Measurements from ENCODE around the gene MEX3D.

MEX3D gene

GRCh38 chr19:1510442-1510806 is 57.7 kb downstream of the MEX3D start:
- Histone ChIP-seq H3K9ac (ENCODE audit: low read depth in 1 of 2, low read length in 2 of 2) (no peak overlapping the region), H3K27ac (ENCODE audit: low read depth in 2 of 2, low read length in 2 of 2) (no peak overlapping the region), H3K4me1 (ENCODE audit: control insufficient read depth in 2 of 2, insufficient read depth in 2 of 2, low read length in 2 of 2) (peaks cover 7% of the 10 kb centered on the region in 2 donors), H3K4me3 (ENCODE audit: low read length in 2 of 2) (no peak overlapping the region), H3K36me3 (ENCODE audit: control insufficient read depth in 2 of 2, insufficient read depth in 2 of 2, low read length in 2 of 2) (no peaks in the 10 kb centered on the region), H3K27me3 (ENCODE audit: control insufficient read depth in 2 of 2, insufficient read depth in 2 of 2, low read length in 2 of 2) (peaks cover 15 to 24% of the 10 kb centered on the region in 2 donors), H3K9me3 (ENCODE audit: control insufficient read depth in 2 of 2, low read length in 2 of 2) (no peaks in the 10 kb centered on the region)

- no peak overlapping the region for H3K27ac ChIP-seq (ENCODE audit: low read depth in 2 of 2, low read length in 2 of 2)
- H3K4me3 ChIP-seq (ENCODE audit: low read length in 2 of 2): no peak overlapping the region
- H3K9me3 ChIP-seq (ENCODE audit: control insufficient read depth in 2 of 2, low read length in 2 of 2): no peaks in the 10 kb centered on the region
- H3K27me3 ChIP-seq (ENCODE audit: control insufficient read depth in 2 of 2, insufficient read depth in 2 of 2, low read length in 2 of 2): peaks cover 12 to 24% of the 10 kb centered on the region in 2 donors
- peaks cover 7% of the 10 kb centered on the region in 2 donors for H3K4me1 ChIP-seq (ENCODE audit: control insufficient read depth in 2 of 2, insufficient read depth in 2 of 2, low read length in 2 of 2)
- no peak overlapping the region for H3K9ac ChIP-seq (ENCODE audit: low read depth in 1 of 2, low read length in 2 of 2)
- H3K36me3 ChIP-seq (ENCODE audit: control insufficient read depth in 2 of 2, insufficient read depth in 2 of 2, low read length in 2 of 2): no peaks in the 10 kb centered on the region
Measured at GRCh38 chr19:1509602-1510441, 58.3 kb downstream of the MEX3D start.

GRCh38 chr19:1508507-1508856 is 59.6 kb downstream of the MEX3D start:
- peaks cover 16 to 32% of the 10 kb centered on the region in 2 donors for H3K27me3 ChIP-seq (ENCODE audit: control insufficient read depth in 2 of 2, insufficient read depth in 2 of 2, low read length in 2 of 2)
- H3K9me3 ChIP-seq (ENCODE audit: control insufficient read depth in 2 of 2, low read length in 2 of 2): no peaks in the 10 kb centered on the region
- H3K4me1 ChIP-seq (ENCODE audit: control insufficient read depth in 2 of 2, insufficient read depth in 2 of 2, low read length in 2 of 2): peaks cover 7% of the 10 kb centered on the region in 2 donors
- H3K4me3 ChIP-seq (ENCODE audit: low read length in 2 of 2): peak overlapping the region; percentile 1 to 63
- H3K9ac ChIP-seq (ENCODE audit: low read depth in 1 of 2, low read length in 2 of 2): no peak overlapping the region
- no peaks in the 10 kb centered on the region for H3K36me3 ChIP-seq (ENCODE audit: control insufficient read depth in 2 of 2, insufficient read depth in 2 of 2, low read length in 2 of 2)
- peak overlapping the region in 1 of 2 donors; percentile 88 for H3K27ac ChIP-seq (ENCODE audit: low read depth in 2 of 2, low read length in 2 of 2)

- H3K9ac ChIP-seq (ENCODE audit: low read depth in 1 of 2, low read length in 2 of 2): peak overlapping the region in 1 of 2 donors; percentile 62
- H3K36me3 ChIP-seq (ENCODE audit: control insufficient read depth in 2 of 2, insufficient read depth in 2 of 2, low read length in 2 of 2): no peaks in the 10 kb centered on the region
- no peaks in the 10 kb centered on the region for H3K9me3 ChIP-seq (ENCODE audit: control insufficient read depth in 2 of 2, low read length in 2 of 2)
- H3K4me3 ChIP-seq (ENCODE audit: low read length in 2 of 2): peak overlapping the region; percentile 63 to 69
- H3K27ac ChIP-seq (ENCODE audit: low read depth in 2 of 2, low read length in 2 of 2): peak overlapping the region; percentile 81 to 88
- peaks cover 7% of the 10 kb centered on the region in 2 donors for H3K4me1 ChIP-seq (ENCODE audit: control insufficient read depth in 2 of 2, insufficient read depth in 2 of 2, low read length in 2 of 2)
- H3K27me3 ChIP-seq (ENCODE audit: control insufficient read depth in 2 of 2, insufficient read depth in 2 of 2, low read length in 2 of 2): peaks cover 17 to 37% of the 10 kb centered on the region in 2 donors
Measured at GRCh38 chr19:1507763-1508506, 60.2 kb downstream of the MEX3D start.

GRCh38 chr19:1507192-1507660 is 60.9 kb downstream of the MEX3D start:
- no peaks in the 10 kb centered on the region for H3K36me3 ChIP-seq (ENCODE audit: control insufficient read depth in 2 of 2, insufficient read depth in 2 of 2, low read length in 2 of 2)
- H3K9me3 ChIP-seq (ENCODE audit: control insufficient read depth in 2 of 2, low read length in 2 of 2): no peaks in the 10 kb centered on the region
- peak overlapping the region in 1 of 2 donors; percentile 5 for H3K27ac ChIP-seq (ENCODE audit: low read depth in 2 of 2, low read length in 2 of 2)
- H3K9ac ChIP-seq (ENCODE audit: low read depth in 1 of 2, low read length in 2 of 2): peak overlapping the region in 1 of 2 donors; percentile 1
- H3K27me3 ChIP-seq (ENCODE audit: control insufficient read depth in 2 of 2, insufficient read depth in 2 of 2, low read length in 2 of 2): peaks cover 14 to 36% of the 10 kb centered on the region in 2 donors
- peaks cover 3 to 4% of the 10 kb centered on the region in 2 donors for H3K4me1 ChIP-seq (ENCODE audit: control insufficient read depth in 2 of 2, insufficient read depth in 2 of 2, low read length in 2 of 2)
- peak overlapping the region; percentile 63 to 69 for H3K4me3 ChIP-seq (ENCODE audit: low read length in 2 of 2)

- Histone ChIP-seq H3K9ac (ENCODE audit: low read depth in 1 of 2, low read length in 2 of 2) (no peak overlapping the region), H3K4me3 (ENCODE audit: low read length in 2 of 2) (no peak overlapping the region), H3K27ac (ENCODE audit: low read depth in 2 of 2, low read length in 2 of 2) (no peak overlapping the region), H3K9me3 (ENCODE audit: control insufficient read depth in 2 of 2, low read length in 2 of 2) (no peaks in the 10 kb centered on the region), H3K27me3 (ENCODE audit: control insufficient read depth in 2 of 2, insufficient read depth in 2 of 2, low read length in 2 of 2) (peaks cover 11 to 27% of the 10 kb centered on the region in 2 donors), H3K36me3 (ENCODE audit: control insufficient read depth in 2 of 2, insufficient read depth in 2 of 2, low read length in 2 of 2) (no peaks in the 10 kb centered on the region), H3K4me1 (ENCODE audit: control insufficient read depth in 2 of 2, insufficient read depth in 2 of 2, low read length in 2 of 2) (peaks cover 3 to 4% of the 10 kb centered on the region in 2 donors)
Measured at GRCh38 chr19:1505991-1506881, 61.9 kb downstream of the MEX3D start.

- Histone ChIP-seq H3K27me3 (ENCODE audit: control insufficient read depth in 2 of 2, insufficient read depth in 2 of 2, low read length in 2 of 2) (peaks cover 8 to 23% of the 10 kb centered on the region in 2 donors), H3K36me3 (ENCODE audit: control insufficient read depth in 2 of 2, insufficient read depth in 2 of 2, low read length in 2 of 2) (no peaks in the 10 kb centered on the region), H3K4me1 (ENCODE audit: control insufficient read depth in 2 of 2, insufficient read depth in 2 of 2, low read length in 2 of 2) (peaks cover 3 to 4% of the 10 kb centered on the region in 2 donors), H3K9me3 (ENCODE audit: control insufficient read depth in 2 of 2, low read length in 2 of 2) (no peaks in the 10 kb centered on the region), H3K9ac (ENCODE audit: low read depth in 1 of 2, low read length in 2 of 2) (no peak overlapping the region), H3K27ac (ENCODE audit: low read depth in 2 of 2, low read length in 2 of 2) (no peak overlapping the region), H3K4me3 (ENCODE audit: low read length in 2 of 2) (no peak overlapping the region)
Measured at GRCh38 chr19:1505012-1505411, 63.1 kb downstream of the MEX3D start.
